Occipital lobe (tissue), 2 donors: ENCODE results near the gene GPATCH3. TPM values are rescaled to one million over a fixed set of nuclear protein-coding genes. Genes with fewer than 3 reads are reported as not detected.

ENCODE experiments used
- DNase-seq: peaks from one replicate; lab custom pipeline; 2025; lab: John Stamatoyannopoulos, UW
- total RNA-seq: library from RNA; depleted of rRNA; stranded (reverse); fragments of >200 nt; gene quantifications from one replicate; pipeline ENCODE4 v1.2.3, GENCODE V29; 2014

Gene GPATCH3
- total RNA-seq, 1 donor from 2014 or later = 8.1 TPM

DNA sequence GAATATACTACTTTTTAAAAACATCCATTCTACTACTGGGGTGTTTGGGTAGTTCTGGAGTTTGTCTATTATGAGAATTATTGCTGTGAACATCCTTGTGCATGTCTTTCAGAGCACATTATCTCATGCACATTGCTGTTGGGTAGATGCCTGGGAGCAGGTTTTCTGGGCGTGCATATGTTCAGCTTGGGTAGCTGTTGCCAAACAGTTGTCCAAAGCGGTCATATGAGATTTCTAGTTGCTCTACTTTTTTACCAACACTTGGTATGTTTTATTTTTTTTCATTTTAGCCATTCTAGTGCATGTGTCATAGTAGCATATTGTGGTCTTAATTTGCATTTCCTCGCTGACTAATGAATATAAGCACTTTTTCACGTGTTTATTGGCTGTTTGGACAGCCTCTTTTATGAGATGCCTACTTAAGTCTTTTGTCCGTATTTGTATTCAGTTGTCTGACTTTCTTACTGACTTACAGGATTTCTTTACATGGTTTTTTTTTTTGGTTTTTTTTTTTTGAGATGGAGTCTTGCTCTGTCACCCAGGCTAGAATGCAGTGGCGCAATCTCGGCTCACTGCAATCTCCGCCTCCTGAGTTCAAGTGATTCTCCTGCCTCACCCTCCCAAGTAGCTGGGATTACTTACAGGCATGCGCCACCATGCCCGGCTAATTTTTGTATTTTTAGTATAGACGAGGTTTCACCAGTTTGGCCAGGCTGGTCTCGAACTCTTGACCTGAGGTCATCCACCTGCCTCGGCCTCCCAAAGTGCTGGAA, 55.7 kb downstream of the GPATCH3 start:
- DNase-seq = no peak

Other genes starting within 250 kb of the GPATCH3 start
- gene ARID1A, start 204.5 kb downstream of the GPATCH3 start, total RNA-seq = 20.1 TPM
- gene PIGV, start 112.5 kb downstream of the GPATCH3 start, total RNA-seq = 9.5 TPM
- gene ZDHHC18, start 73.8 kb downstream of the GPATCH3 start, total RNA-seq = 19.2 TPM
- not detected for gene SFN, start 37.3 kb downstream of the GPATCH3 start, total RNA-seq
- gene GPN2, start 10.2 kb downstream of the GPATCH3 start, total RNA-seq = 11.5 TPM
- not detected for gene NR0B2, start 13.5 kb upstream of the GPATCH3 start, total RNA-seq
- 11.2 TPM for gene NUDC, start 21.3 kb upstream of the GPATCH3 start, total RNA-seq
- gene KDF1, start 60.0 kb upstream of the GPATCH3 start, total RNA-seq = not detected
- gene TRNP1, start 93.2 kb upstream of the GPATCH3 start, total RNA-seq = 16.4 TPM
- gene TENT5B, start 112.4 kb upstream of the GPATCH3 start, total RNA-seq = 0.31 TPM